Testis (tissue), 3 donors: ENCODE measurements around the gene CBFA2T2. TPM values are rescaled to one million over a fixed set of nuclear protein-coding genes. Genes with fewer than 3 reads are reported as not detected.

Source experiments
- DNase-seq: peaks from one replicate; pipeline ENCODE4 v3.0.0-alpha.2; 2019
- H3K27ac ChIP-seq, 2 donors: fragments of 200-600 bp; sonication (generic); one replicate each; pipeline ENCODE4 v1.5.1; 2019
- H3K27me3 ChIP-seq: fragments of 200-600 bp; sonication (generic); one replicate; pipeline ENCODE4 v1.5.1; 2019
- H3K36me3 ChIP-seq: fragments of 200-600 bp; sonication (generic); one replicate; pipeline ENCODE4 v1.5.1; 2017; ENCODE audit warnings: low read depth; ENCODE audit errors: missing control alignments
- H3K4me1 ChIP-seq: fragments of 200-600 bp; sonication (generic); one replicate; pipeline ENCODE4 v1.5.1; 2019
- H3K4me3 ChIP-seq, 2 donors: fragments of 200-600 bp; sonication (generic); one replicate each; pipeline ENCODE4 v1.5.1; 2017 to 2019
- H3K9me3 ChIP-seq: fragments of 200-600 bp; sonication (generic); one replicate; pipeline ENCODE4 v1.5.1; 2017
- CTCF ChIP-seq, 3 experiments: fragments of 450-650 bp in 2 of 3; fragments of 200-600 bp in 1 of 3; sonication (generic) in 1 of 3; IDR thresholded peaks; one replicate each; pipeline ENCODE4 v1.5.1; 2016 to 2019; ENCODE audit warnings: antibody characterized with exemption in 3 of 3, mild to moderate bottlenecking in 2 of 3, moderate library complexity in 1 of 3
- POLR2A ChIP-seq: fragments of 450-650 bp; IDR thresholded peaks from one replicate; pipeline ENCODE4 v1.6.1; 2017; ENCODE audit warnings: antibody characterized with exemption, mild to moderate bottlenecking, moderate library complexity
- WGBS, 2 donors: methylation state at CpG; one replicate each; pipeline ENCODE4 v1.1.5; 2018; 5-methylcytosine and 5-hydroxymethylcytosine counted together
- intact Hi-C: fragments of 100-400 bp; cut with DNase I; formaldehyde crosslinking; loops from one replicate; pipeline ENCODE4 v1.15.1; 2023; ENCODE audit warnings: low total_unique reads
- polyA plus RNA-seq: library from polyadenylated mRNA; stranded (reverse); fragments of 350-450 nt; fragmentation: Illumina TruSeq; extraction: RNeasy Lipid Tissue Mini Kit (QIAGEN cat#74804); gene quantifications from one replicate; pipeline ENCODE4 v1.2.3, GENCODE V29; 2014; ENCODE audit warnings: low read depth, low replicate concordance; ENCODE audit not compliant: insufficient read depth
- total RNA-seq, 2 donors: library from RNA; depleted of rRNA; stranded (reverse); fragments of >200 nt; gene quantifications; one replicate each; pipeline ENCODE4 v1.2.3, GENCODE V29; 2016

CBFA2T2 gene
- total and polyA plus RNA-seq, 3 donors from 2014 or later = 25.2 to 39.2 (median 33.1) TPM

GRCh38 chr20:33567949-33568348 is 78.1 kb downstream of the CBFA2T2 start:
- TF ChIP-seq CTCF (IDR thresholded peaks at IDR 0.05) (no peak), POLR2A (no peak)
- H3K4me3 ChIP-seq = no peak overlapping the region
- WGBS, 2 donors = 96% methylated on average over 4 of the region's 4 CpGs
- no peak overlapping the region for H3K27ac ChIP-seq
- intact Hi-C loops = no loop called here
- H3K36me3 ChIP-seq = no peaks in the 10 kb centered on the region
- H3K27me3 ChIP-seq = no peaks in the 10 kb centered on the region
- no peaks in the 10 kb centered on the region for H3K4me1 ChIP-seq
- H3K9me3 ChIP-seq = no peaks in the 10 kb centered on the region
- DNase-seq = no peak

- TF ChIP-seq CTCF (IDR thresholded peaks at IDR 0.05) (no peak), POLR2A (no peak)
- H3K27ac ChIP-seq = no peak overlapping the region
- intact Hi-C loops = no loop called here
- no peak for DNase-seq
- no peaks in the 10 kb centered on the region for H3K4me1 ChIP-seq
- H3K36me3 ChIP-seq = no peaks in the 10 kb centered on the region
- H3K27me3 ChIP-seq = no peaks in the 10 kb centered on the region
- no peak overlapping the region for H3K4me3 ChIP-seq
- 80% methylated on average over 9 of the region's 9 CpGs for WGBS, 2 donors
- H3K9me3 ChIP-seq = no peaks in the 10 kb centered on the region
Measured at GRCh38 chr20:33568378-33568777, 78.5 kb downstream of the CBFA2T2 start.

- H3K27ac ChIP-seq = no peak overlapping the region
- 65 to 74% methylated on average over 3 of the region's 3 CpGs for WGBS, 2 donors
- DNase-seq = no peak
Measured at GRCh38 chr20:33568868-33569801, 79.2 kb downstream of the CBFA2T2 start.

GRCh38 chr20:33569802-33570391 is 80.0 kb downstream of the CBFA2T2 start:
- Histone ChIP-seq H3K27me3 (no peaks in the 10 kb centered on the region), H3K36me3 (no peaks in the 10 kb centered on the region), H3K4me3 (no peak overlapping the region), H3K27ac (no peak overlapping the region), H3K4me1 (no peaks in the 10 kb centered on the region), H3K9me3 (no peaks in the 10 kb centered on the region)
- intact Hi-C loops = no loop called here
- no peak for TF ChIP-seq CTCF (IDR thresholded peaks at IDR 0.05)
- no peak for TF ChIP-seq POLR2A
- no peak for DNase-seq
- WGBS, 2 donors = 92 to 94% methylated on average over 5 of the region's 5 CpGs

More at GRCh38 chr20:33568868-33569801, 79.2 kb downstream of the CBFA2T2 start:
- no peaks in the 10 kb centered on the region for H3K36me3 ChIP-seq
- H3K27me3 ChIP-seq = no peaks in the 10 kb centered on the region
- no peaks in the 10 kb centered on the region for H3K9me3 ChIP-seq
- H3K4me3 ChIP-seq = no peak overlapping the region
- intact Hi-C loops = no loop called here
- no peak for TF ChIP-seq CTCF (IDR thresholded peaks at IDR 0.05)
- TF ChIP-seq POLR2A = no peak
- no peaks in the 10 kb centered on the region for H3K4me1 ChIP-seq
